Measurements from ENCODE around the gene FXYD6. TPM values are rescaled to one million over a fixed set of nuclear protein-coding genes. Genes with fewer than 3 reads are reported as not detected.

Gene FXYD6
- total RNA-seq, 6 experiments from 2014 or later: not detected

- H3K4me3 Mint-ChIP-seq: no peak overlapping the region
- no peak overlapping the region for H3K27ac Mint-ChIP-seq
- DNase-seq: no peak
- no peaks in the 10 kb centered on the region for H3K9me3 Mint-ChIP-seq
- TF ChIP-seq, protein P1, sequence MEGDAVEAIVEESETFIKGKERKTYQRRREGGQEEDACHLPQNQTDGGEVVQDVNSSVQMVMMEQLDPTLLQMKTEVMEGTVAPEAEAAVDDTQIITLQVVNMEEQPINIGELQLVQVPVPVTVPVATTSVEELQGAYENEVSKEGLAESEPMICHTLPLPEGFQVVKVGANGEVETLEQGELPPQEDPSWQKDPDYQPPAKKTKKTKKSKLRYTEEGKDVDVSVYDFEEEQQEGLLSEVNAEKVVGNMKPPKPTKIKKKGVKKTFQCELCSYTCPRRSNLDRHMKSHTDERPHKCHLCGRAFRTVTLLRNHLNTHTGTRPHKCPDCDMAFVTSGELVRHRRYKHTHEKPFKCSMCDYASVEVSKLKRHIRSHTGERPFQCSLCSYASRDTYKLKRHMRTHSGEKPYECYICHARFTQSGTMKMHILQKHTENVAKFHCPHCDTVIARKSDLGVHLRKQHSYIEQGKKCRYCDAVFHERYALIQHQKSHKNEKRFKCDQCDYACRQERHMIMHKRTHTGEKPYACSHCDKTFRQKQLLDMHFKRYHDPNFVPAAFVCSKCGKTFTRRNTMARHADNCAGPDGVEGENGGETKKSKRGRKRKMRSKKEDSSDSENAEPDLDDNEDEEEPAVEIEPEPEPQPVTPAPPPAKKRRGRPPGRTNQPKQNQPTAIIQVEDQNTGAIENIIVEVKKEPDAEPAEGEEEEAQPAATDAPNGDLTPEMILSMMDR (IDR thresholded peaks at IDR 0.05): no peak
- H3K27me3 Mint-ChIP-seq (ENCODE audit: insufficient read depth): peaks cover 60% of the 10 kb centered on the region
- H3K4me1 Mint-ChIP-seq (ENCODE audit: low read depth): no peaks in the 10 kb centered on the region
- H3K36me3 Mint-ChIP-seq (ENCODE audit: low read depth): no peaks in the 10 kb centered on the region
Measured at GRCh38 chr11:117878314-117878938, 2.0 kb upstream of the FXYD6 start.

DNA sequence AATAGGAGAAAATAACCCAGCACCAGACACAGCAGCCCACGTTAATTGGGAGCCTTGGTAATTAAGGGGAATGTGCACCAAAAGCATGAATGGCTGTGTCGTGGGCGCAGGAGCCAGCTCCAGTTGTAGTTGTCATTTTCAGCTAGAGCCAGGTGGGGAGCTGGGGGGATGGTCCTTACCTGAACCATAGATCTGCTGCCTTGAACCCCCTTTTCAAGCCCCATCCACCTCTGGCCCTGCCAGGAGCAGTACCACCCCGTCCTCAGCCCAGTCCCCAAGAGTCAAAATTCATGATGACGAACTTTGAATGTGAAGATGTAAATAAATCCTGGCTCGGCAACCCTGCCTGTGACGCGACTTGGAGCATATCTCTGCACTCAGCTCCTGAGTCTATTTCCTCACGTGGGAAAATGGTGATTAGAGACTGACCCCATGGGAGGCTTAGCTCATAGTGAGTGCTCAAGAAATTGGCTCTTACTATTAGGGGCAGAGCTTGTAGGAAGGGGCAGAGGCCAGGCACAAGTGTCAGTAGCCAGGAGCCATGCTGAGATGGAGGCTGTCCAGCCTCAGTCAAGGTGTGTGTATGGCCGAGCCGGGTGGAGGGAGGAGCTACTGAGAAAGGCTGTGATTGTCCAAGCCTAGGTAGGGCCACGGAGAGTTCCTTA, 794 bp upstream of the FXYD6 start:
- no peaks in the 10 kb centered on the region for H3K4me1 Mint-ChIP-seq (ENCODE audit: low read depth)
- H3K4me3 Mint-ChIP-seq: no peak overlapping the region
- peaks cover 67% of the 10 kb centered on the region for H3K27me3 Mint-ChIP-seq (ENCODE audit: insufficient read depth)
- TF ChIP-seq, protein P1 (IDR thresholded peaks at IDR 0.05): no peak
- no peak overlapping the region for H3K27ac Mint-ChIP-seq
- DNase-seq: no peak
- H3K36me3 Mint-ChIP-seq (ENCODE audit: low read depth): no peaks in the 10 kb centered on the region
- H3K9me3 Mint-ChIP-seq: no peaks in the 10 kb centered on the region

DNA sequence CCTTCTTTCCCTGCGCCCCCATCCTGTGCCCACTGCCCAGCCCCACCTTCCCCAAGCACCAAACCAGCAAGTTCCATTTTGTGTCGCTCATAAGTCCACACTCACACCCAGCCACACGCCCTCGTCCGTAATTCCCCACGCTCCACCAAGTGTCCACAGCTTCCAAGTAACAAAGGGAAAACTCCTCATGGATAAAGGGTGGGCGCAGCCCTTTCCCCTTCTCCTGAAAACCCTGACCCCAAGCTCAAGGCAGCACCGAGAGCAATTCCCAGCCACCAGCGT, 458 bp downstream of the FXYD6 start:
- Mint-ChIP-seq H3K36me3 (ENCODE audit: low read depth) (no peaks in the 10 kb centered on the region), H3K4me3 (no peak overlapping the region), H3K9me3 (no peaks in the 10 kb centered on the region), H3K27ac (no peak overlapping the region), H3K4me1 (ENCODE audit: low read depth) (no peaks in the 10 kb centered on the region), H3K27me3 (ENCODE audit: insufficient read depth) (peaks cover 69% of the 10 kb centered on the region)
- DNase-seq: no peak
- TF ChIP-seq, protein P1 (IDR thresholded peaks at IDR 0.05): no peak

- Mint-ChIP-seq H3K36me3 (ENCODE audit: low read depth) (no peaks in the 10 kb centered on the region), H3K27me3 (ENCODE audit: insufficient read depth) (peaks cover 71% of the 10 kb centered on the region), H3K27ac (no peak overlapping the region), H3K9me3 (no peaks in the 10 kb centered on the region), H3K4me1 (ENCODE audit: low read depth) (no peaks in the 10 kb centered on the region), H3K4me3 (no peak overlapping the region)
- DNase-seq: no peak
- TF ChIP-seq, protein P1 (IDR thresholded peaks at IDR 0.05): no peak
Measured at GRCh38 chr11:117875382-117876058, 938 bp downstream of the FXYD6 start.

DNA sequence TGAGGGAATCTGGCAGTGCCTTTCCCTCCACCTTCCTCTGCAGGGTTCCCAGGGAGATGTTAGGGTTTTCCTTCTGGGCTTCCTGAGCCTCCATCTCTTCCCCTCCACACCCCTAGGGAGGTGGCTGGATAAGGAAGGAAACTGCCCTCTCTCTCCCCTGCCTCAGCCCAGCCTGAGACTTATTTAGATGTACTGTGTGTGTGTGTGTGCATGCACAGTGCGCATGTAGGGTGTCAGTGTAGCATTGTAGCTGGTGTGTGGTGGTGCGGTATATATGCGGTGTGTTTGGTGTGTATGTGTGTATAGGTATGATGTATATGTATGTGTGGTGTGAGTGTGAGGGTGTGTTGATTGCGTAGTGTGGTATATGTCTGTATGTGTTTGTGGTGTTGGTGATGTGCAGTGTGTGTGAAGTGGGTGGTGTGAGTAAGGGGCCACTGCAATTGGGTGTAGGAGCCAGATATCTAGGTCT, 1.5 kb downstream of the FXYD6 start:
- TF ChIP-seq, protein P1 (IDR thresholded peaks at IDR 0.05): no peak
- H3K4me1 Mint-ChIP-seq (ENCODE audit: low read depth): no peaks in the 10 kb centered on the region

More for the DNA sequence above, 1.5 kb downstream of the FXYD6 start:
- H3K4me3 Mint-ChIP-seq: no peak overlapping the region
- no peak for DNase-seq
- H3K9me3 Mint-ChIP-seq: no peaks in the 10 kb centered on the region
- H3K27me3 Mint-ChIP-seq (ENCODE audit: insufficient read depth): peaks cover 72% of the 10 kb centered on the region
- H3K27ac Mint-ChIP-seq: no peak overlapping the region
- H3K36me3 Mint-ChIP-seq (ENCODE audit: low read depth): no peaks in the 10 kb centered on the region

Data from HFFc6 (cell line).